ENCODE results near the gene PKD1L1. TPM values are rescaled to one million over a fixed set of nuclear protein-coding genes. Genes with fewer than 3 reads are reported as not detected.
A peak's percentile ranks its signal among the peaks of the same experiment; 100 is the strongest.

PKD1L1 gene
- polyA plus RNA-seq, 12 donors: 0.26 to 2.3 (median 0.99) TPM; not detected in 2

DNA sequence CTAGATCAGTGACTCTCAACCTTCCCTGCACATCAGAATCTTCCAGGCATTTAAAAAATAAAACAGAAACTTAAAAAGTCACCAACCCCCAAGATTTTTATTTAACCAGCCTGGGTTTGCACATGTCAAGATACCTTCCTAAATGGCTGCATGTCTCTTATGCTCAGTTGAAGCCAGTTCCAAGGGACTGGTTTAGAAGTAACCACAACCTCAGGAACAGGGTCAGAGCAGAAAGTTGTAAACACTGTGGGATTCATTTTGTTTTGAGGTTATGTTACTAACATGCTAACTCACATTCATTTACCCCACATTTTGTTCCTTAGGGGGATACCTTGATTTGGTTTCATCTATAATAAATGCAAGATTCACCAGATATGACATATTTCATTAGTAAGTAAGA, 72.9 kb downstream of the PKD1L1 start:
- no peak for DNase-seq

DNA sequence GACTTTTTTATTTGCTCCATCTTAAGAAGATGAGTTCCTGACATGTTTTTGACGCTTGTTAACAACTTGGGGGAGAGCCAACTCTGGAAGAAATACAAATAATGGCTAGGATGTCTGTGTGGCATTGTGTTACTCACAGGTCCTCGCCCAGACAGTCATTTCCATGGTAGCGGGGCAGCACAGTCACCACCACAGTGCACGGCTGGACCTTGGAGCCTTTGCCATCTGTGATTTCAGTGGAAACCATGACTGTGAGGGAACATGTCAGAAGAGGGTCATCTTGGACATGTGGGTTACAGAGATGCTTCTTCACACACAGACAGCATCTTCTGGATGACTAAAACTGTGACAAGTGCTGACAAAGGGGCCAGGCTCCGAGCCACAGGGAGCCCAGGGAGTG, 74.5 kb downstream of the PKD1L1 start:
- DNase-seq: no peak

DNA sequence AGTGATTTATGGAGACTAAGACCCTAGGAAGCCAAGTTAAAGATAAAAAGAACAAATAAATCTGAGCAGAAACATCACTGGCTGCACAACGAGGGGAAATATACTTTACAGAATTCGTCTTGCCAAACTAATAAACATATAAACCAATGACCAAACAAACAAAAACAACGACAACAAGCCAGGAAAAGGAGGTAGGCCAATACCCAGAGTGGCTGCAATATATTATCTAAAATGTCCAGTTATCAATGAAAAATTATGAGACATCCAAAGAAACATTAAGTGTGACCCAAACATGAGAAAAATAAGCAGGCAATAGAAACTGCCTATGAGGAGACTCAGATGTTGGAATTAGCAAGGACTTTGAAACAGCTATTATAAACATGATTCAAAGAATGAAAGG, 81.0 kb downstream of the PKD1L1 start:
- DNase-seq: no peak

DNA sequence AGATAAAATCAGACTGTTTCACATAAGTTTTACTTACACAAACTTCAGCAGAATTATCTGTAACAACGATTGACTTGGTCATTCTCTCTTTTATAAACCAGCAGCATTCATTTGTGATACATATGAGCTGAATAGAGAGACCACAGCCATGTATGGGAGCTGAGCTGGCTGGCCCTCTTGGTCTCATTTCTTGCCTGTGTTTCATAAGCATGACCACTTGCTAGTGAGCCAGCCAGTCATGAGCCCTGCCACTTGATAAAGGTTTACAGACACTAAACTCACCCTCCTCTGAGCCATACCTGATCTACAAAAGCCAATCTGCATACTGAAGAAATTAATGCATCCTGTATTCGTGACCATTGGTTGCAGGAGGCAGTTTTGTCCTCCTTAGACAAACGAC, 82.1 kb downstream of the PKD1L1 start:
- DNase-seq: no peak

DNA sequence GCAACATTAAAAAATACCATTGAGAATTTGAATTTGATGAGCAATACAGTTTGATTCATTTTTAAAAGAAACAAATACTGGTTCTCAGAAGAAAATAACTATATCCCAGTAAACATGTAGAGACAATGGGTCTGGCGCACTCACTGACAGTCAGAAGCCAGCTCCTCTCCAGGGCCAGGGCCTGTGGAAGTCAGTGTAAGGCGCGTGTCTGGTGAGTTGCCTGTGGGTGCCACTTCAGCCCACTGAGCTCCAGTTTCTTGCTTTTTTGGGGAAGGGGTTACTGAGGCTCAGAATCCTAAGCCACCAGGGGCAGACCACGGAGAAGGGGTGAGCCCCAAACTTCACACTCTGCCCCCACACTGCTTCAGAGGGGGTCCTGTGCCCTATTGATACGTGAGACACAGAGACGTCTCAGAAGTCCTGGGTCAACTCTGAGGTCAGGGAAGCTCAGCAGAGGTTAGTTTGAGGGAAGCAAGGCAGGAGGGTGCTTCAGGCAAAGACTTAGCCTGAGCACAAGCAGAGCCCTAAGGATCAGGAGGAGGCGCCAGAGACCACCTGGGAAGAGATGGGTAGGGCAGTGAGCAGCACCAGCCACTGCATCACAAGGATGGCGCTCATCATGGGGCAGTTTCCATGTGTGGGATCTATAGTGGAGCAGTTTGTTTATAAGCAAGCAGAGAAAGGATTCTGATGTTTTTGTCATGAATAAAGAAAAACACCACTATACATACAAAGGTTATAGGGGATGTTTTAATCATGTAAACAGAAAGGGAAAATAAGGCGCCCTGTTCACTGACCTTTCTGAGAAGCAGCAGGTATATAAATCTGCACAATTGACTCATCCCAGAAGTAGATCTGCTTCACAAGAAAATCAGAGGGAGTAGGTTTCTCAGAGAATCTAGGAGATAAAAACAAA, 95.7 kb downstream of the PKD1L1 start:
- DNase-seq: no peak

DNA sequence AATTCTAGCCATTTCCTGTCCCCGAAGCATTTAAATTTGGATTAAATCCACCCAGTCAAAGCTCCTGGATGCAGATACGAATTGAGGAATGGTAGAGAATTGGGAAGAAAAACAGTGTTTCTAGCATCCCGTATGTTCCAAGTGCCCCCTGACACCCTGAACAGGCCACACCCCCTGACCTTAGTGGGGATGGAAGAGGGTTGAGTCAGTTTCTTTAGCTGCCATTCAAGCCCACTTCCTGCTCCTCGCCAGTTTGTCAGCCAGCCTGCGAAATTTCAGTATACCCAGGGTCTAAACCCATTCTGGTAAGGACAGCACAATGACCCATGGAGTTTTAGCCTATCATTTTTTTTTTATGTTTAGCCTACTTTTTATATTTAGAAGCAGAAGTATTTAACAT, 101.1 kb downstream of the PKD1L1 start:
- no peak for DNase-seq

DNA sequence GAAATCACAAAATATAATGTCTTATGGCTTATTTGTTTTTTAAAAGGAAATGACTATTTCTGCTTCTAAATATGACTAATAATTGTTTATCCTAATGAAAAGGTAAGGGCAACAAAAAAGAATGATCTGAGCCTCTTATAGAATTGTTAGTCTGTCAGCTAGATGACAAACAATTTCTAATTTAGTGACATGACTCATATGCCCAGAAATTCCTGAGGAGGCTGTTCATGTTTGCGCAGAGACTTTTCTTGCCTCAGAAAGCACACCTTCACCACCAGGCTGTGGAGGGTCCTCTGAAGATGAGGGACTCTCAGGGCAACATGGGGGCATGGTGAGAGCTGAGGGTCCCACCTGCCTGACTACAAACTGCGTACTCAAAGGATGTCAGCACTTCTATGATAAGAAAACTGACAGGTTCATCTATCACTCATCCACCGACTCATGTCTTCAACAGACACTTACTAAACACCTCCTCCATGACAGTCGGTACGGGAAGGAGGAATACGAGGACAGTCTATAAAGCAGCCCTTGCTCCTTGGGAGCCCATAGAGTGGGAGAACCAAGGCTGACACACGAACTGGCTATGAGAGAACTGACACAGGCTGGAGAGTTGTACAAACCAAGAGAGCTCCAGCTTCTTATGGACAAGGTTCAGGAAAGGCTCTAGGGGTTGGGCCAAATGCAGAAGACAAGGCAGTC, 102.0 kb downstream of the PKD1L1 start:
- no peak for DNase-seq

DNA sequence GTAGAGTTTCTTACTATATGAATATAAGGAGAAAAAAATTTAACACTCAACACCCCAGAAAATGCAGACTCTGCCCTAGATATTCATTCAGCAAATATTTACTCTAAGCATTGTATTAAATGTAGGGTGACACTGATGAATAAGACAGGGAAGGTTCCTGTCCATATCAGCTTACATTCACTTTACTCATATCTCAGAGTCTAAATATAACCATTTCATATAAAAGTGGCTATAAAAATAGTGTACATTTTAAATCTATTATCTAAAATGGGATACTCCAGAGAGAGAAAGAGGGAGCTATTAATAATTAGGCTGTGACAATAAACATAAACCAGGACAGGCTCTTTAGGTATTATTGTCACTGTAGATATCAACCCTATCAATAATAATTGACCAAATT, 104.0 kb downstream of the PKD1L1 start:
- DNase-seq: no peak

DNA sequence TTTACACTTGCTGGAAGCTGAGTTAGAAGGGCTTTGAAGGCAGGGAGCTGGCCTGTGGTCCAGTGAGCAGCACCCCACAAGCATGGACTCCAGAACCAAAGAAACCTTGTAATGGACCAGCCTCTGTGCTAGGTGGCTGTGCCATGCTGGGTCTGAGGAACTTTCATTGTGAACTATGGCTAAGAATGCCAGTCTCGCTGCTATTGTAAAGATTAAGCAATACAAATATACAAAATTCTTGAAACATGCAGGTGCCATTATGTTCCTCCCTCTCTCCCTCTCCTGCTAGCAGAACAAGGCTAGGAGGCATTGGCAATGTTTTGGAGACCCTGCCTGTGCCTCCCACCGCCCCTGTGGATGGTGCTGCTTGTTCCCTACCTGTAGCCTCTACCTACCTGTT, 105.0 kb downstream of the PKD1L1 start:
- DNase-seq: no peak

DNA sequence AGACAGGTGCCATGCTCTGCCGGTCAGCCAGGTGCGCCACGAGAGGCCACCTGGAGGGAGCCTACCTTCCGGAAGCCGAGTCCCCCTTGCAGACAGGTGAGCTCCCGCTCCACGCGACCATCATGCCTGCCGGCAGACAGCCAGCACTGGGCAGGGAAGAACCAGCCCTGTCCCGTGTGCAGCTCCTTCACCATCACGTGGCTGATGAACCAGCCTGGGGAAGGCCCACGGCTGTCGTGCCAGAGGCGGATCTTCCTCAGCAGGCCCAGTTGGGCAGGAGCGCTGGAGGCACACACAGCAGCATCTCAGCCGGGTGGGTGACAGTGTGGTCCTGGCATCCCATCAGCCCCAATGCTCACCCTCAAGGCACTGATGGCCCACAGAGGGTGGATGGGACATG, 108.9 kb downstream of the PKD1L1 start:
- no peak for DNase-seq

DNA sequence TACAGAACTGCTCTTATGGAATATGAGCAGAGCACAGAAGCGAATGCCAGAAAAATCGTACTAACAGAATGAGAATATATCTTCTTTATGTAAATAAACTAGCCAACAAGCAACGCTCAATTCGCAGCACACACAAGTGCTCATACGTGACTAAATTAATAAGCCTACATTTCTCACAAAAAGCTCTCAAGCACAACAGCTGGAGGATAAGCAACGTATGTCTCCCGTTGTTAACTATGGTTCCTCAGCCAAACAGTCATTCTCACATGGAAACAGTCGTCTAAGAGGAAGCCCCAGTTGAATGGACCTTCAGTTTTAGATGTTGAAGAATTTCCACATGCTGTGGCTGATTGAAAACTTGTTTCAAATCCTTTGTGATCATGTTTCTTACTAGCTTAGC, 110.4 kb downstream of the PKD1L1 start:
- DNase-seq: no peak

DNA sequence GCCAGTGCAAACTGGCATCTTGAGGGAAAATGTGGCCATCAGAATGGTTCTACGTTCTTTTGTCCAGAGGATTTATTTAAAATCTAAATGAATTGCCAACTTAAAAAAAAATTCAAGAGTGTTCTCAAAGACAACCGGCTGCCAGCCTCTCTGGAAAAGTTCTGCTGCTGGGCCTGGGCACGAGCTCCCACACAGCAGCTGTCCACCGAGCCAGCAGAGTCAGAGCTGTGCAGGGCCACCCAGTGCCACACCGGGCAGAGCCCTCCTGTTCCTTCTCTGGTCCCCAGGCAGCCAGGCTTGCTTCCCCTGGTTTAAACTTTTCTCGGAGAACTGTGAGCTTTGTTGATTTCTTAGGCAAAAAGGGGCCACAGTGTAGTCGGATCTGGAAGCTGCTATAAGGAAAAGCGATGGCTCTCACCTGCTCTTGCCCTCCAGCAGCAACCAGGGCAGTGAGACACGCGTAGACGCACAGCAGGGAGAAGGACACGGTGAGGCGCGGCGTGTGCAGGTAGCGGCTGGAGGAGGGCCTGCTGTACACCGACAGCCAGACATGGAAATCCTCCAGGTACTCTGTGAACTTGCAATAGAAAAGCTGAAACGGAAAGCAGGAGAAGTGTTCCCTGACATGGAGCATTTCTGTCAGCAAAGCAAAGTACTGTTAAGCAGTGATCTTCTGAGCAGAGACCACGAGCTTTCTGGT, 111.6 kb downstream of the PKD1L1 start:
- DNase-seq: no peak

DNA sequence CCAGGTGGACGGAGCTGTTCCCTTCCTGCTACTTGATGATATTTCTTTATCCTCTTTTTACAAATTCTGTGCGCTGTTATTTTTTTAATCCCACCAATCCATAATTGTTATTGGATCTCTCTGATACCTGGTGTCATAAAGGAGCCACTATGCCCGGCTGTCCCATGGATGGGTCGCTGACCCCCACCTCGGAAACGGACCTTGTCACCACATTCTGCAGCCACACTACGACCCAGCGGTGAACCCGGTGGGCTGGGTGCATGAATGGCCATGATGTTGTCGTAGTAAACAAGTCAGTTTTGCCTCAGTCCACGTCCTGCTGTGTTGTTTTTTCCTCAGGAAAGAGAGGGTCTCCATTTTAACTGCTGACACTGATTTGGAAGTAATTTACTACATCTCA, 112.2 kb downstream of the PKD1L1 start:
- DNase-seq: no peak

DNA sequence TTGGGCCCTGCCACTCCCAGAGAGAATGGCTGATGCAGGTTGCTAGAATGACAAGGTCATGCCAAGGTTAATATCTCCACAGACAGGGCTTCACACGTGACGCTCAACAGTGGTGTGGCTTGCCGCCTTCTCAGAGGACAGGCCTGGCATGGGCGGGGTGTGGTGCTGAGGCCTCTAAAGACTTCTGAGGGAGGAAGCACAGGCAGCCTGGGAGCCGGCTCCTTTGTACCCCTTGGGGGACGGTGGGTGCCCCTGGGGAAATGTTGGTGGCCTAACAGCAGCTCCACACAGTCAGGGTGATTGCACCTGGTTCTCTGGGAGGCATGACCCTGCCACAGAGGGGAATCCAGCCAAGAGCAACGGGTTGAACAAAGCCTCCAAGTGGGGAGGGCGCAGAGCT, 115.1 kb downstream of the PKD1L1 start:
- no peak for DNase-seq

DNA sequence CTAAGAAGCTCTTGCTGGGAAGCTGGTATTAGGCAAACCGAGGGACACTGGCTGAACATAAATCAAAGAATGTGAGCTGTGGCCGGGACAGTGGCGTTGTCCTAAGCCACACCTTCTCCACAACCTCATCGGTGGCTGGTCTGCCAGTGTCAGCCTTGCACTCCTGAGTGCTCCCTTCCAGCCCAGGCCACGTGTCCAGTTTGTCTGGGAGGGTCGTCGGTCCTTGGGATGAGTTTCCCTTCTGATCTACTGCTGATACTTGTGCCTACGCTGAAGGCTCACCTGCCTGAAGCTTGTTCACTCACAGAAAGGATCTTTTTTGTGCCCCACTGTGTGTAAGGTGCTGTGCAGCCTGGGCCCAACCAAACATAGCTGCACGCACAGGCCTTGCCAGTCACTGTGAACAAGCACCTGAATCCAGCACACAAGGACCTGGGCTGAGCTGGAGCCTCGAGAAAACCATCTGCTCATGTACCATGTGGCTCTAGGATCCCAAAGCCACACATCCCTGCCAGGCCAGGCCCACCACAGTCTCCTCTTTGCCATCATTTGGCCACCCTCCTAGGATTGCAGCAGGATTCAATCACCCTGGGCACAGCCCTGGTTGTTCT, 116.1 kb downstream of the PKD1L1 start:
- DNase-seq: no peak

DNA sequence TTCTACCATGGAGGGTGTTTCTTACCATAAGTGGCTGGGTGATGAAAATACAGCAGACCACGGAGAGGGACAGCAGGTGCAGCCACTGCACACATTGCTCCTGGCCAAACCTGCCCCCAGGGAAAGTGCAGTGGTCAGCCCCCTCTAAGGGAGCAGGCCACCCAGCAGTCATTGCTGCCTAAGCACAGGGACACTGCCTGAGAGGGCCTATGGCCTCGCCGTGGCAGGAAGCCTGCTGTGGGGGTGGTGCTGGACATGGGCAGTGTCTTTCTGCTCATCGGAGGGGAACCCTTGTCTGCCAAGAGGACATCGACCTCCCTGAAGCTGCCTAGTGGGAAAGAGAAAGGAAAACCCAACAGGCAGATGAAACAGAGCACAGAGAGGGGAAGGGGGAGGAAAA, 118.3 kb downstream of the PKD1L1 start:
- DNase-seq: no peak

DNA sequence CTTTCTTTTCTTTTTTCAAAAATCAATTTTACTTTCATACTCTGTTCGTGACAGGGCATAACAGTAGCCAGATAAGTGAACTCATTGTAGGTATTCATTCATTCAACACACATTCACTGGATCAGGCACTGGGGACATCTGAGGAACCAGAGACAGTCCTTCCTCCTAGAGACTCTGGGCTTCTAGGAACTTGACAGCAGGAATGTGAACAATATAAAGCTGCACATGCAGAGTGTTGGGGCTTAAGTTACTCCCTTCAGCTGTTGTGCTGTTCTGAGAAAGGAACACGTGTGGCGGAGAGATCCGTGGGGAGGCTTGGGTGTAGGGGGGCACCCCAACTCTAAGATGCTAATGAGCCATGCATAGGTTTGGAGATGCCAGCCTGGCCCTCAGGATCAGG, 120.4 kb downstream of the PKD1L1 start:
- no peak for DNase-seq

DNA sequence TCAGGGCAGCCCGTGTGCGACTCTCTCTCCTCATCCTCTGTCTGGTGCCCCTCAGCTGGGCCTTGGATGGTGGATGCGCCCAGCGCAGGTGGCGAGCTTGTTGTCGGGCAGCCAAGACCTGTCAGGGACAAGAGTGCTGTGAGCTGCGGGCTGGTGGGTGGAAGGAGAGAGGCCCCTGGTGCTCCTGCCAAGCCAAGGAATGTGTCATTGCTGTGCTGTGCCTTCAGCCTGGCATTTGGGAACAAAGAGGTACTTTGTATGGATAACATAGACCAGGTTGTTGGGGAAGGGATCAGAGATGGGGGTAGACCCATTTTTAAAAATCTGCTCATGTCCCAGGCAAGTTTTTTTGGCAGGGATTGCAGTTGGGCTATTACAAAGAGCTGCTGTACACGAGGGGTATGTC, 120.9 kb downstream of the PKD1L1 start:
- no peak for DNase-seq

DNA sequence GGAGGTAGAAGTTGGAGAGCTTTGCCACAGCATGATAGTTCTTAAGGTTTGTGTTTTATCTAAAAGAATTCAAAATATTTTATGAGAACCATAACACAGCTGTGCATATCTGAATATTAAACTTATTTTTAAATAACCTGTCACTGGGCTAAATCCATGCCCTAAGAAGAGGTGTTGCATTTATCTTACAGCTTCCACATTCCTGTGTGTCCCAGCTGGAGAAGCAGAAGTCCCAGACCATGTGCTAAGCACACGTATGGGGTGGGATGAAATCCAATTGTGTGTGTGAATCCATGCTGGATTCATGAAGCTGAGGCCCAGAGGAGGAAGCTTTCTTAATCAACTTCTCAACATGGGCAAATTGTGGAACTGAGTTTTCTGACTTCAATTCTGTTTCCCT, 121.5 kb downstream of the PKD1L1 start:
- no peak for DNase-seq

DNA sequence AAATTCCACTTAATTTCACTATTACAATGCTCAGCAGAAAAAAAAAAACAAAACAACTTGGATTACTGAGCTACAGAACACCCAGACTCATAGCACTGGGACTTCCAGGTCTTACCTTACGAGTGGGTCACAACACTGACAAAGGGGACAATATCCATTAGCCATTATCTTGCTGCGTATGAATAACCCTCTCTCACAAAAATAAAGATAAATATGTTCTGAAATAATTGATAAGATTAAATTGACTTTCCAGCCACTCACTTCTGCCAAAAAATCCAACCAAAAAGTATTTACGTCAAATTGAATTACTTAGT, 128.7 kb downstream of the PKD1L1 start:
- DNase-seq: no peak

DNA sequence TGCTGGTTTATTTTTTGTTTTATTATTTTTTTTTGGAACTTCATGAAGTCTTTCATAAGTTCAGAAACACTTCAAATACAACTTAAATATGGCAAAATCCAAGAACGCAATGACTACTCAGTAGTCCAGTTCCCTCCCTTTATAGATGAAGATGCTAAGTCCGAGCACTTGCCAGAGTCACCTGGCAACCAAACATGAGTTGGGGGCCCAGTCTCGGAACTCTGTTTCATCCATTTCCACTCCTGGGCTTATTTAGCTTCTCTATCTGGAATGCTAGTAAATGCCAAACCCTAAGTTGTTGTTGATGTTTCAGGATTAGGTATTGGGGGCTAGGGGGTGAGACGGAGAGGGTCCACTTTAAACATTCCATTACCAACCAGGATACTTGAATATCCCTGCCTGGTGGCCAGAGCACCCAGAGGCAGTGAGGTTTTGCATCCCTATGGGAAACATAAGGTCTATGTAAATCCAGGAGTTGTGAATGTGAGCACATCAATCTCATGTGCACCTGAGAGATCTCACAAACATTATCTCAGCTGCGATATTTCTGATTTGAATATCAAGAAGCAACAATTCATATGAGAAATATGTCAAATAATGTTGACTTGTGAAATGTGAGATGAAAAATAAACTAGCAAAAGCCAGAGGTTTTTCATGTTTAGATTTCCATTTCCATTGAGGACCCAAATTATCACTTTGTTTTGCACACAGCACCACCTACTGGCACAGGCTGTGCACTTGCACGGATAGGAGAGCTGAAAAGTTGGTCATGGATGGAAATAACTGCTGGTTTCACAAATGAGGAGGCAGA, 129.3 kb downstream of the PKD1L1 start:
- peak; percentile 89 for DNase-seq

DNA sequence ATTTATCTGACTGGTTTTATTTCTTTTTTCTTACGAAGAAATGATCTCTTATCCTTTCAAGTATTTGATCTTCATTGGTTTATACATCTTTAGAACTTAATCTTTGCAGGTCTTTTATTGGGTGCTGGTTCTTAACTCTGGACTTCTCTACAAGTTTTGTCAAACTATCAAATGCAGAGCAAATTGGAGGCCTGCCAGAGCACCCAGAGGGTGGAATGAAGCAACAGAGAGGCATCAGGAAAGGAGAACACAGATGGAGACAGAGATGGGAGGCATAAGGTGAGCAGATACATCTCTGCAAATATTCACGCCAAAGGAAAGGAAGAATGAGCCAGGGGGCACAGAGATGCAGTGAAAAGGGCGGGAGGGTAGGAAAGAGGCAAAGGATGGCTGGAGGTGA, 130.3 kb downstream of the PKD1L1 start:
- no peak for DNase-seq
